ENCODE data around the gene HECA. TPM values are rescaled to one million over a fixed set of nuclear protein-coding genes. Genes with fewer than 3 reads are reported as not detected.

HECA gene
- polyA plus RNA-seq, 2 of the 4 experiments (the other 2 are of a cell fraction): 1.3 to 2.2 TPM

DNA sequence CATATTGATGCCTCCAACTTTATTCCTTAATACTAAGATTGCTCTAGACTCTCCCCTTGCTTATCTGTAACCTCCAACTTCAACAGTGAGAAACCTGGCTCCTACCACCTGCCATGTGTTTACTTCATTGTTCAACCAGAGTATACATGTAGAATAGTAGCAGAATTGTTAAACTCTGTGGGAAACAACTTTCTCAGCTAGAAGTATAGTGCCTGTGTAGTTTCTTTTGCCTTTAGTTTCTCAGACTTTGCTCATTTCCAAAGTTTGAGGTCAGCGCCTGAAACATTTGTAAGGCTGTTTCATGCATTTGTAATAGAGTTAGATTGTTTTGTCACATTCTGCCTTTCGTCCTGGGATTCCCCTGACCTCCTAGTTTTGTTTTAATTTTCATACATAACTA, 34.9 kb upstream of the HECA start:
- ChIA-PET POLR2A (no interaction called here), CTCF (no interaction called here)
- ATAC-seq (no peak), DNase-seq (ENCODE audit: low read depth in 1 of 2, low spot score in 1 of 2) (no peak), FAIRE-seq (no peak)
- 49% methylated on average over 2 of the region's 2 CpGs for WGBS (ENCODE audit: missing lambda C conversion rate)
- Histone ChIP-seq H3K4me2 (no peak overlapping the region), H3K27ac (no peak overlapping the region), H3K9me3 (no peaks in the 10 kb centered on the region), H3K4me1 (no peaks in the 10 kb centered on the region), H3K4me3 (no peak overlapping the region)
- TF ChIP-seq RFX5 (IDR thresholded peaks at IDR 0.05) (no peak), NFE2L2 (conservative IDR thresholded peaks at IDR 0.05; ENCODE audit: low read length) (no peak), HDAC2 (IDR thresholded peaks at IDR 0.05) (no peak), POLR2A (IDR thresholded peaks at IDR 0.05; ENCODE audit: low read length) (no peak), TFCP2L1 (CRISPR knock-in tag; IDR thresholded peaks at IDR 0.05) (no peak), JUN (IDR thresholded peaks at IDR 0.05) (no peak), RCOR1 (IDR thresholded peaks at IDR 0.05; ENCODE audit: low read depth, low read length) (no peak), SREBF2 (IDR thresholded peaks at IDR 0.05) (no peak), ZSCAN20 (CRISPR knock-in tag; IDR thresholded peaks at IDR 0.05) (no peak), KDM1A (IDR thresholded peaks at IDR 0.05; ENCODE audit: low read depth) (no peak), CHD2 (IDR thresholded peaks at IDR 0.05; ENCODE audit: low read length, partially characterized antibody) (no peak), CHD4 (IDR thresholded peaks at IDR 0.05; ENCODE audit: borderline replicate concordance) (no peak), MAFK (IDR thresholded peaks at IDR 0.05; ENCODE audit: partially characterized antibody) (no peak), BHLHE40 (IDR thresholded peaks at IDR 0.05; ENCODE audit: low read depth, low read length) (no peak)
- TF ChIP-seq, protein P1, sequence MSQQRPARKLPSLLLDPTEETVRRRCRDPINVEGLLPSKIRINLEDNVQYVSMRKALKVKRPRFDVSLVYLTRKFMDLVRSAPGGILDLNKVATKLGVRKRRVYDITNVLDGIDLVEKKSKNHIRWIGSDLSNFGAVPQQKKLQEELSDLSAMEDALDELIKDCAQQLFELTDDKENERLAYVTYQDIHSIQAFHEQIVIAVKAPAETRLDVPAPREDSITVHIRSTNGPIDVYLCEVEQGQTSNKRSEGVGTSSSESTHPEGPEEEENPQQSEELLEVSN (IDR thresholded peaks at IDR 0.05; ENCODE audit: borderline replicate concordance, low read depth): no peak
- TF ChIP-seq, protein P2, sequence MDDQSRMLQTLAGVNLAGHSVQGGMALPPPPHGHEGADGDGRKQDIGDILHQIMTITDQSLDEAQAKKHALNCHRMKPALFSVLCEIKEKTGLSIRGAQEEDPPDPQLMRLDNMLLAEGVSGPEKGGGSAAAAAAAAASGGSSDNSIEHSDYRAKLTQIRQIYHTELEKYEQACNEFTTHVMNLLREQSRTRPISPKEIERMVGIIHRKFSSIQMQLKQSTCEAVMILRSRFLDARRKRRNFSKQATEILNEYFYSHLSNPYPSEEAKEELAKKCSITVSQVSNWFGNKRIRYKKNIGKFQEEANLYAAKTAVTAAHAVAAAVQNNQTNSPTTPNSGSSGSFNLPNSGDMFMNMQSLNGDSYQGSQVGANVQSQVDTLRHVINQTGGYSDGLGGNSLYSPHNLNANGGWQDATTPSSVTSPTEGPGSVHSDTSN (IDR thresholded peaks at IDR 0.05): no peak
- TF ChIP-seq, protein P3, sequence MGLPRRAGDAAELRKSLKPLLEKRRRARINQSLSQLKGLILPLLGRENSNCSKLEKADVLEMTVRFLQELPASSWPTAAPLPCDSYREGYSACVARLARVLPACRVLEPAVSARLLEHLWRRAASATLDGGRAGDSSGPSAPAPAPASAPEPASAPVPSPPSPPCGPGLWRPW (IDR thresholded peaks at IDR 0.05): no peak
- TF ChIP-seq, protein P4, sequence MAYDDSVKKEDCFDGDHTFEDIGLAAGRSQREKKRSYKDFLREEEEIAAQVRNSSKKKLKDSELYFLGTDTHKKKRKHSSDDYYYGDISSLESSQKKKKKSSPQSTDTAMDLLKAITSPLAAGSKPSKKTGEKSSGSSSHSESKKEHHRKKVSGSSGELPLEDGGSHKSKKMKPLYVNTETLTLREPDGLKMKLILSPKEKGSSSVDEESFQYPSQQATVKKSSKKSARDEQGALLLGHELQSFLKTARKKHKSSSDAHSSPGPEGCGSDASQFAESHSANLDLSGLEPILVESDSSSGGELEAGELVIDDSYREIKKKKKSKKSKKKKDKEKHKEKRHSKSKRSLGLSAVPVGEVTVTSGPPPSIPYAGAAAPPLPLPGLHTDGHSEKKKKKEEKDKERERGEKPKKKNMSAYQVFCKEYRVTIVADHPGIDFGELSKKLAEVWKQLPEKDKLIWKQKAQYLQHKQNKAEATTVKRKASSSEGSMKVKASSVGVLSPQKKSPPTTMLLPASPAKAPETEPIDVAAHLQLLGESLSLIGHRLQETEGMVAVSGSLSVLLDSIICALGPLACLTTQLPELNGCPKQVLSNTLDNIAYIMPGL (CRISPR knock-in tag; IDR thresholded peaks at IDR 0.05; ENCODE audit: borderline replicate concordance): no peak
- TF ChIP-seq, protein P5, sequence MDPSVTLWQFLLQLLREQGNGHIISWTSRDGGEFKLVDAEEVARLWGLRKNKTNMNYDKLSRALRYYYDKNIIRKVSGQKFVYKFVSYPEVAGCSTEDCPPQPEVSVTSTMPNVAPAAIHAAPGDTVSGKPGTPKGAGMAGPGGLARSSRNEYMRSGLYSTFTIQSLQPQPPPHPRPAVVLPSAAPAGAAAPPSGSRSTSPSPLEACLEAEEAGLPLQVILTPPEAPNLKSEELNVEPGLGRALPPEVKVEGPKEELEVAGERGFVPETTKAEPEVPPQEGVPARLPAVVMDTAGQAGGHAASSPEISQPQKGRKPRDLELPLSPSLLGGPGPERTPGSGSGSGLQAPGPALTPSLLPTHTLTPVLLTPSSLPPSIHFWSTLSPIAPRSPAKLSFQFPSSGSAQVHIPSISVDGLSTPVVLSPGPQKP (IDR thresholded peaks at IDR 0.05; ENCODE audit: low read depth, low read length): no peak
- TF ChIP-seq, protein P6, sequence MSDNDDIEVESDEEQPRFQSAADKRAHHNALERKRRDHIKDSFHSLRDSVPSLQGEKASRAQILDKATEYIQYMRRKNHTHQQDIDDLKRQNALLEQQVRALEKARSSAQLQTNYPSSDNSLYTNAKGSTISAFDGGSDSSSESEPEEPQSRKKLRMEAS (IDR thresholded peaks at IDR 0.05): no peak

DNA sequence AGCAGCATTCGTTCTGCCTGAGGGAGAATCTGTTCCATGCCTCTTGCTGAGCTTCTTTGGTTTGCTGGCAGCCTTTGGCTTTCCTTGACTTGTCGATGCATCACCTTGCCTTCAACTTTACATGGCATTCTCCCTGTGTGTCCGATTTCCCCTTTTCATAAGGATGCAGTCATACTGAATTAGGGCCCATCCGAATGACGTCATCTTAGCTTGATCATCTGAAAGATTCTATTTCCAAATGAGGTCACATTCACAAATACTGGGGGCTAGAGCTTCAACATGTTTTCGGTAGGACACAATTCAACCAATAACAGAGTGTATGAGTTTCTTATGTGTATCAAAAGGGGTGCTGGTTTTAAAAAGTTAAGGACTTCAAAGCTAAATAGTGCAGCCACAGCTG, 27.8 kb upstream of the HECA start:
- FAIRE-seq (no peak), ATAC-seq (no peak)
- POLR2A ChIA-PET: no interaction called here

More for the DNA sequence above, 27.8 kb upstream of the HECA start:
- H3K4me2 ChIP-seq: no peak overlapping the region
- CTCF ChIA-PET: no interaction called here
- no peaks in the 10 kb centered on the region for H3K9me3 ChIP-seq
- no peak overlapping the region for H3K27ac ChIP-seq
- TF ChIP-seq CEBPB (IDR thresholded peaks at IDR 0.05): no peak
- TF ChIP-seq NPAS2 (CRISPR knock-in tag; IDR thresholded peaks at IDR 0.05; ENCODE audit: borderline replicate concordance): no peak
- no peak for TF ChIP-seq CBX8 (IDR thresholded peaks at IDR 0.05)
- TF ChIP-seq FOSL2 (IDR thresholded peaks at IDR 0.05): no peak
- no peak for TF ChIP-seq FOSL2 (CRISPR knock-in tag; IDR thresholded peaks at IDR 0.05)
- no peak for TF ChIP-seq EP300 (IDR thresholded peaks at IDR 0.05)
- TF ChIP-seq SREBF2 (IDR thresholded peaks at IDR 0.05): no peak
- TF ChIP-seq ZNF302 (CRISPR knock-in tag; IDR thresholded peaks at IDR 0.05): no peak
- TF ChIP-seq CBX2 (IDR thresholded peaks at IDR 0.05; ENCODE audit: borderline replicate concordance, low read depth): no peak
- no peak for TF ChIP-seq POLR2A (IDR thresholded peaks at IDR 0.05; ENCODE audit: low read length)
- TF ChIP-seq MYC (IDR thresholded peaks at IDR 0.05; ENCODE audit: borderline replicate concordance, low read length): no peak
- TF ChIP-seq CHD4 (IDR thresholded peaks at IDR 0.05; ENCODE audit: borderline replicate concordance): no peak
- TF ChIP-seq, protein P1 (IDR thresholded peaks at IDR 0.05; ENCODE audit: borderline replicate concordance, low read depth): no peak
- no peak for TF ChIP-seq HEYL (CRISPR knock-in tag; IDR thresholded peaks at IDR 0.05)
- TF ChIP-seq, protein P5 (IDR thresholded peaks at IDR 0.05; ENCODE audit: low read depth, low read length): no peak
- TF ChIP-seq TFCP2L1 (CRISPR knock-in tag; IDR thresholded peaks at IDR 0.05): no peak
- DNase-seq (ENCODE audit: low read depth in 1 of 2, low spot score in 1 of 2): no peak
- H3K4me3 ChIP-seq: no peak overlapping the region
- WGBS (ENCODE audit: missing lambda C conversion rate): 67% methylated on average over 6 of the region's 6 CpGs
- H3K4me1 ChIP-seq: no peaks in the 10 kb centered on the region

Measured in A549 (cell line).